Ishikawa (cell line): ENCODE data around the gene KCNIP3.

ENCODE experiments used
- CEBPB ChIP-seq: IDR thresholded peaks from 2 replicates; pipeline ENCODE4 v1.6.1; 2012
- CREB1 ChIP-seq: IDR thresholded peaks from 2 replicates; pipeline ENCODE4 v1.6.1; 2012; ENCODE audit warnings: low read depth
- EGR1 ChIP-seq: IDR thresholded peaks from 2 replicates; pipeline ENCODE4 v1.6.1; 2012
- EP300 ChIP-seq: IDR thresholded peaks from 2 replicates; pipeline ENCODE4 v1.6.1; 2012; ENCODE audit warnings: borderline replicate concordance
- FOXM1 ChIP-seq: IDR thresholded peaks from 2 replicates; pipeline ENCODE4 v1.6.1; 2012; ENCODE audit warnings: low read depth, borderline replicate concordance
- MAX ChIP-seq: IDR thresholded peaks from 2 replicates; pipeline ENCODE4 v1.6.1; 2012
- NFIC ChIP-seq: IDR thresholded peaks from 2 replicates; pipeline ENCODE4 v1.6.1; 2012
- RAD21 ChIP-seq: IDR thresholded peaks from 2 replicates; pipeline ENCODE4 v1.6.1; 2012; ENCODE audit warnings: low read depth
- REST ChIP-seq: IDR thresholded peaks from 2 replicates; pipeline ENCODE4 v1.6.1; 2012; ENCODE audit warnings: low read depth, mild to moderate bottlenecking
- TAF1 ChIP-seq: IDR thresholded peaks from 2 replicates; pipeline ENCODE4 v1.6.1; 2012; ENCODE audit warnings: low read depth, mild to moderate bottlenecking
- TCF12 ChIP-seq: IDR thresholded peaks from 2 replicates; pipeline ENCODE4 v1.6.1; 2012; ENCODE audit warnings: low read depth
- TEAD4 ChIP-seq: IDR thresholded peaks from 2 replicates; pipeline ENCODE4 v1.6.1; 2012
- USF1 ChIP-seq: IDR thresholded peaks from 2 replicates; pipeline ENCODE4 v1.6.1; 2012
- YY1 ChIP-seq: IDR thresholded peaks from 2 replicates; pipeline ENCODE4 v1.6.1; 2012; ENCODE audit warnings: low read depth
- ZBTB7A ChIP-seq: IDR thresholded peaks from 2 replicates; pipeline ENCODE4 v1.6.1; 2012; ENCODE audit warnings: low read depth

The KCNIP3 gene

GRCh38 chr2:95315801-95316411, 18.8 kb downstream of the KCNIP3 start:
- TF ChIP-seq TEAD4, result peak; percentile 13; the same call in 1 of the 2 replicates
- TF ChIP-seq USF1, result no peak

GRCh38 chr2:95316466-95317122, 19.4 kb downstream of the KCNIP3 start:
- TF ChIP-seq TEAD4, result no peak
- TF ChIP-seq ZBTB7A, result no peak
- no peak for TF ChIP-seq TCF12
- no peak for TF ChIP-seq RAD21
- TF ChIP-seq NFIC, result no peak
- TF ChIP-seq EGR1, result no peak
- TF ChIP-seq EP300, result no peak

GRCh38 chr2:95317123-95317500, 20.0 kb downstream of the KCNIP3 start:
- TF ChIP-seq EP300, result no peak
- TF ChIP-seq CREB1, result no peak
- TF ChIP-seq TEAD4, result no peak
- TF ChIP-seq YY1, result no peak
- no peak for TF ChIP-seq NFIC
- TF ChIP-seq REST, result no peak
- no peak for TF ChIP-seq TAF1
- TF ChIP-seq RAD21, result no peak
- TF ChIP-seq TCF12, result no peak
- TF ChIP-seq CEBPB, result no peak
- no peak for TF ChIP-seq MAX
- TF ChIP-seq ZBTB7A, result no peak
- TF ChIP-seq EGR1, result no peak
- no peak for TF ChIP-seq USF1
- TF ChIP-seq FOXM1, result no peak

GRCh38 chr2:95317665-95318425, 20.7 kb downstream of the KCNIP3 start:
- TF ChIP-seq TCF12 (no peak), TEAD4 (no peak), REST (no peak), MAX (no peak), FOXM1 (no peak), YY1 (no peak), ZBTB7A (no peak), CREB1 (no peak), CEBPB (no peak), TAF1 (no peak), NFIC (no peak), EP300 (no peak), EGR1 (no peak), USF1 (no peak), RAD21 (no peak)

- no peak for TF ChIP-seq EP300
- TF ChIP-seq EGR1, result no peak
- TF ChIP-seq MAX, result no peak
- no peak for TF ChIP-seq USF1
- no peak for TF ChIP-seq NFIC
- TF ChIP-seq ZBTB7A, result no peak
- TF ChIP-seq TAF1, result no peak
- TF ChIP-seq TEAD4, result no peak
- no peak for TF ChIP-seq FOXM1
- TF ChIP-seq YY1, result no peak
- no peak for TF ChIP-seq TCF12
- no peak for TF ChIP-seq REST
- no peak for TF ChIP-seq CREB1
- no peak for TF ChIP-seq RAD21
- TF ChIP-seq CEBPB, result no peak
These were observed 21.5 kb downstream of the KCNIP3 start for GRCh38 chr2:95318431-95319220.
